Measurements from ENCODE around the gene CHCHD6.

Gene CHCHD6

GRCh38 chr3:126934991-126935390, 231.0 kb downstream of the CHCHD6 start:
- TF ChIP-seq POLR2AphosphoS5 (IDR thresholded peaks at IDR 0.05; ENCODE audit: low read depth, low read length) (no peak), REST (IDR thresholded peaks at IDR 0.05; ENCODE audit: insufficient read depth in 1 of 2, low read depth in 2 of 2, low read length in 2 of 2) (no peak), TAF1 (IDR thresholded peaks at IDR 0.05; ENCODE audit: borderline replicate concordance, insufficient read depth, low read length) (no peak), FOXP2 (optimal IDR thresholded peaks at IDR 0.05; ENCODE audit: borderline replicate concordance, extremely low read depth, extremely low read length, insufficient read depth) (no peak), SIN3A (IDR thresholded peaks at IDR 0.05; ENCODE audit: borderline replicate concordance, insufficient read depth, low read length) (no peak)

GRCh38 chr3:126935756-126936509, 231.9 kb downstream of the CHCHD6 start:
- TF ChIP-seq FOXP2 (optimal IDR thresholded peaks at IDR 0.05; ENCODE audit: borderline replicate concordance, extremely low read depth, extremely low read length, insufficient read depth) (no peak), REST (IDR thresholded peaks at IDR 0.05; ENCODE audit: insufficient read depth in 1 of 2, low read depth in 2 of 2, low read length in 2 of 2) (no peak), POLR2AphosphoS5 (IDR thresholded peaks at IDR 0.05; ENCODE audit: low read depth, low read length) (no peak), TAF1 (IDR thresholded peaks at IDR 0.05; ENCODE audit: borderline replicate concordance, insufficient read depth, low read length) (no peak), SIN3A (IDR thresholded peaks at IDR 0.05; ENCODE audit: borderline replicate concordance, insufficient read depth, low read length) (no peak)

GRCh38 chr3:126936853-126937425, 232.9 kb downstream of the CHCHD6 start:
- TF ChIP-seq REST (IDR thresholded peaks at IDR 0.05; ENCODE audit: insufficient read depth in 1 of 2, low read depth in 2 of 2, low read length in 2 of 2): no peak
- no peak for TF ChIP-seq FOXP2 (optimal IDR thresholded peaks at IDR 0.05; ENCODE audit: borderline replicate concordance, extremely low read depth, extremely low read length, insufficient read depth)
- TF ChIP-seq TAF1 (IDR thresholded peaks at IDR 0.05; ENCODE audit: borderline replicate concordance, insufficient read depth, low read length): no peak
- TF ChIP-seq SIN3A (IDR thresholded peaks at IDR 0.05; ENCODE audit: borderline replicate concordance, insufficient read depth, low read length): no peak
- no peak for TF ChIP-seq POLR2AphosphoS5 (IDR thresholded peaks at IDR 0.05; ENCODE audit: low read depth, low read length)

GRCh38 chr3:126937533-126937932, 233.5 kb downstream of the CHCHD6 start:
- TF ChIP-seq FOXP2 (optimal IDR thresholded peaks at IDR 0.05; ENCODE audit: borderline replicate concordance, extremely low read depth, extremely low read length, insufficient read depth) (no peak), POLR2AphosphoS5 (IDR thresholded peaks at IDR 0.05; ENCODE audit: low read depth, low read length) (no peak), REST (IDR thresholded peaks at IDR 0.05; ENCODE audit: insufficient read depth in 1 of 2, low read depth in 2 of 2, low read length in 2 of 2) (no peak), TAF1 (IDR thresholded peaks at IDR 0.05; ENCODE audit: borderline replicate concordance, insufficient read depth, low read length) (no peak), SIN3A (IDR thresholded peaks at IDR 0.05; ENCODE audit: borderline replicate concordance, insufficient read depth, low read length) (no peak)
